Measurements from ENCODE around the gene F8.
"Not testable (repeated sequence)": the region's sequence is repeated elsewhere in the genome, so short reads cannot be mapped to it uniquely, and the experiment has no call there.

The F8 gene

DNA sequence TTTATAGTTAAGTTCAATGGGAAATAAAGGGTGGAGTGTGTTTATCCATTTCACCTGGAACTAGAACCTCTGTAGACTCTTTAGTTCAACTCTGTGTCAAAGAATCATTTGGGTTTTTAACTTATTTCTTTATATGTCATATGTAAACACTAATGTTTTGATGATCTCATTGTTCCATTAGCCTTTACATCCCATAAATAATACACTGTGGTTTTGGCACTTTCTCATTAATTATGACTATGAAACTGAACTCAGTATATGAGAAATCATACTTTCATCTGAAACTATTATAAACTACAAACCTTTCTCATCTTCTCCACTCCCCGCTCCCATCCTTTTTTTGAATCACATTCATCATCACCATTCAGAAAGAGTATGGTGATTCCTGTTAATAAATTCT is 31.0 kb downstream of the F8 start:
- in situ Hi-C loops (cut with HindIII; ENCODE audit: low pct_unique_long_range_greater_than_20kb, low sequenced_read_pairs): no loop called here
- no peak for TF ChIP-seq JUND (IDR thresholded peaks at IDR 0.05; ENCODE audit: low read depth)

DNA sequence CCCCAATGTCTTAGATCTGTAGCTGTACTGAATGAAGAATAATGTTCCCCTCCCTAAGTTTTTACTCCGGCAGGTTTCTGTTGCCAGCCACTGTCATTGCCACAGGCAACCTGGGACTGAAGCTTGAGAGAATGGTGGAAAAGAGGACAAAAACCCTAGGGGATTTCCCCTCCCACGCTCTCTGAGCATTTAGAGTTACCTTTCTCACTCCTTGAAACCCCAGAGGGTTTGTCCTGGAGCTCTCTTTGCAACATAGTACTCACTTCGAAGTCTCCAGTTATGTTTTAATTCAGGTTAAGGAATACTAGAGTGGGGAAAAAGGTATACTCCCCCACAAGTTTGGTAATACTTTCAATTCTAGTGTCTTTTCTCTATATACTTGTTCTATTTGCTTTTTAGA is 31.5 kb downstream of the F8 start:
- in situ Hi-C loops (cut with HindIII; ENCODE audit: low pct_unique_long_range_greater_than_20kb, low sequenced_read_pairs): no loop called here

More for the DNA sequence above, 31.0 kb downstream of the F8 start:
- no peak for DNase-seq (ENCODE audit: low read depth in 1 of 2, low spot score in 1 of 2)

DNA sequence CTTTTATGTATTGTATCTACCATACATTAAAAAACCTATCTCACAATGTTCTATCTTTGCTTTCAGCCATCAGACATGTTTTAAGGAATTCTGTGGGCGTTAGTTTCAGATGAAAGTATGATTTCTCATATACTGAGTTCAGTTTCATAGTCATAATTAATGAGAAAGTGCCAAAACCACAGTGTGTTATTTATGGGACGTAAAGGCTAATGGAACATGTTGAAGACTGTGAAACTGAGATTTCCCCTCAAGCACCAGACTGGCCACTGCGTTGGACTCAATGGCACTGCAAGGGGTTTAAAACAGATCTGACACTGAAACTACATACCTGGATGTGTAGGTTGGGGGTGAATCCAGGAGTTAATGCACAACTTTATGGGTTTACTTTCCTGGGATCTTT is 32.0 kb downstream of the F8 start:
- DNase-seq (ENCODE audit: low read depth in 1 of 2, low spot score in 1 of 2): no peak
- in situ Hi-C loops (cut with HindIII; ENCODE audit: low pct_unique_long_range_greater_than_20kb, low sequenced_read_pairs): no loop called here
- TF ChIP-seq JUND (IDR thresholded peaks at IDR 0.05; ENCODE audit: low read depth): no peak

More for the DNA sequence above, 31.5 kb downstream of the F8 start:
- no peak for TF ChIP-seq JUND (IDR thresholded peaks at IDR 0.05; ENCODE audit: low read depth)
- DNase-seq (ENCODE audit: low read depth in 1 of 2, low spot score in 1 of 2): no peak

DNA sequence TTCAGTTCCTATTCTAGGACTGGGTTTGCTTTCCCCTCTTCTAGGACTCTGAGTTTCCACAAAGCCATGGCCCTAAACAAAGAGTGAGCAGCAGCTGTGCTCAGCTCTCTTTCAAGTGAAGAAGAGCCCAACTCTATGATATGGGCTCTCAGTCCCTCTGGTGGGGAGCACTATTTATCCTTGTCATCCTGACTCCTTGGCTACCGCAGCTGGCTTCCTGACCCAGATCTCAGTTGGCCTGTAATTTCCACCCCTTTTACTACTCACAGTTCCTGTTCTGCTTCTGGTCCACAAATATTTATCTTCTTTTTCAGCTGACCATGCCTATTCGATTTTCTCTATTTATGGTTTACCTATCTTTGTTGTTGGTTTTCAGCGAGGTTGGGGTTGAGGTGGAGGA is 33.8 kb downstream of the F8 start:
- in situ Hi-C loops (cut with HindIII; ENCODE audit: low pct_unique_long_range_greater_than_20kb, low sequenced_read_pairs): no loop called here
- peak in 1 of 2 experiments; percentile 2 for DNase-seq (ENCODE audit: low read depth in 1 of 2, low spot score in 1 of 2)
- no peak for TF ChIP-seq JUND (IDR thresholded peaks at IDR 0.05; ENCODE audit: low read depth)

DNA sequence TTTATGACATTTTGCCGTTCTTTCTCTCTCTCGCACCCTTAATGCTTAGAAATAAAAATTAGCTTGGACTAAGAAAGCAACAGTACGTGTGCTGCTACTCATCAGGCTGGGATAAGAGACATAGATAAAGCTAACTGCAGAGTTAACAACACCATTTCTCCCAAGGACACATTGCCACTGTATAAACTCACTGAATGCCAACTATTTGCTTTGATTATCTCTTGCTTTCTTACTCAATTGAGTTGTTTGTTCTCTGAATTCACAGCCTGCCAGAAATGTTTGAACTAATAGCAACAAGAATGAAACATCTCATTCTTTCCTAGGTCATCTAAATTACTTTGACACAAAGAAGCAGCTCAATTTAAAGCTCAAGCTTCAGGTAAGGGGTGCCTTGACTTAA is 34.6 kb downstream of the F8 start:
- DNase-seq (ENCODE audit: low read depth in 1 of 2, low spot score in 1 of 2): peak in 1 of 2 experiments; percentile 16
- TF ChIP-seq JUND (IDR thresholded peaks at IDR 0.05; ENCODE audit: low read depth): no peak
- in situ Hi-C loops (cut with HindIII; ENCODE audit: low pct_unique_long_range_greater_than_20kb, low sequenced_read_pairs): no loop called here

DNA sequence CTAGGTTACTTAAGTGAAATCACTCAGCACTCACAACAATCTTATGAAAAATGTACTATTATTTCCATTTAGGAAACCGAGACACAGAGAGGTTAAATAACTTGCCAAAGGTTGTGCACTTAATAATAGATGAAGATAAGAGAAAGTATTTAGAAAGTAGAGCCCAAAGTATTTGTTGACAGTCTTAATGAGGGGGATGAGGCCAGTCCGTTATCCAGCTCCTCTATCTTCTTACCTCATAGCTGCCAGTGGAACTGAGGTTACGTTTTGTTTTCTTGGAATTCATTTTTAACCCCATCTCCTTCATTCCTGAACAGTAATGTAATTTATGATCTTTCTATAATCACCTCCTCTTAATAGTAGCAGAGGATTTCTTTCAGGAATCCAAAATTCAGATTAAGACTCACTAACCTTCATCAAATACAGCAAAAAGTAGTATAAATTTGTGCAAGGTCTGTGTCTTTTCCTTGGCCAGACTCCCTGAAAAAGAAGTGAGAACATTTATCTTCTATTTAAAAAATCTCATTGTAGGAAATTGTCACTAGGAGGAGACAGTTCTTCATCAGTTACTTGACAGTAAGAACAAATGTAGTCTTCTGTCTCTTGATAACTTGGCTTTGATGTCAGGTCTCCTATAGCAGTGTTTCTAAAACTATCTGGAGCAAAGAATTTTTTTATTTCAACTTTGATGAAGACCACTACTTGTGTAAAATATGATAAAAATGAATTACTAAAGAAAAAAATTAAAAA is 35.5 kb downstream of the F8 start:
- DNase-seq (ENCODE audit: low read depth in 1 of 2, low spot score in 1 of 2): peak in 1 of 2 experiments; percentile 13
- no peak for TF ChIP-seq JUND (IDR thresholded peaks at IDR 0.05; ENCODE audit: low read depth)
- in situ Hi-C loops (cut with HindIII; ENCODE audit: low pct_unique_long_range_greater_than_20kb, low sequenced_read_pairs): no loop called here

DNA sequence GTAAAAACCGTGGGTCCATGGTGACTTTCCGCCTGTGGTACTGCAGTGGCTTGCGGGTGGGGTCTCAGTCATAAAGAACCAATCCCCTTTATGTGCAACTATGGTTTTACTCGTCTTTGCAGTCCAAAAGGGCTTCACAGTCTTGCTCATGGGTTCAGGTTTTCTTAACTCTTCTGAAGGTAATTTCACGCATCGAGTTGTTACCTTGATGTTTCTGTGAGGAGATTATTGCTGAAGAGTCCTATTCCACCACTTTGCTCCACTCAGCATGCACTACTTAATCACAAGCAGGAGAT is 41.5 kb downstream of the F8 start:
- in situ Hi-C loops (cut with HindIII; ENCODE audit: low pct_unique_long_range_greater_than_20kb, low sequenced_read_pairs): no loop called here
- no peak for DNase-seq (ENCODE audit: low read depth in 1 of 2, low spot score in 1 of 2)
- no peak for TF ChIP-seq JUND (IDR thresholded peaks at IDR 0.05; ENCODE audit: low read depth)

DNA sequence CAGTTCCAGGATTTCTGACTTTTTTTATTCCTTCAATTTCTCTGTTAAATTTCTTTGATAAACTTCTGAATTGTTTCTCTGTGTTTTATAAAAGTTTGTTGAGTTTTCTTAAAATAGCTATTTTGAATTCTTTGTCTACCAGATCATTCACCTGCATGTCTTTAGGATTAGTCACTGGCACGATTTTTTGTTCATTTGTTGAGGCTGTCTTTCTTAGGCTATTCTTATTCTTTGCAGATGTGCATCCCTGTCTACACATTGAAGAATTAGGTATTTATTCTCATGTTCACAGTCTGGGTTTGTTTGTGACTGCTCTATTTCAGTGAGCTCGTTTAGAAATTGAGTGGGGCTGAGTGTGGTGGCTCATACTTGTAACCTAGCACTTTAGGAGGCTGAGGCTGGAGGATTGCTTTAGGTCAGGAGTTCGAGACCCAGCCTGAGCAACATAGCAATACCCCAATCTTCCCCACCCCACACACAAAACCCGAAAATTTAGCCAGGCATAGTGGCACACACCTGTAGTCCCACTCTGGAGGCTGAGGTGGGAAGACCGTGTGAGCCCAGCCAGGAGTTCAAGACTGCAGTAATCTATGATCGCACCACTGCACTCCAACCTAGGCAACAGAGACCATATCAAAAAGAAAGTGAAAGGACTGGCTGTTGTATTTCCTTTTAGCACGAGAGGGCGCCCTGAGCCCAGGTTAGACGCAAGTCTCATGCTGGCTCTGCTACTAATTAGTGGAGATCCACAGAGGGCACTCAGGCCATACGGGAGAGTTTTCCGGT is 42.0 kb downstream of the F8 start:
- TF ChIP-seq JUND (IDR thresholded peaks at IDR 0.05; ENCODE audit: low read depth): no peak
- DNase-seq (ENCODE audit: low read depth in 1 of 2, low spot score in 1 of 2): peak; percentile 9 to 73
- in situ Hi-C loops (cut with HindIII; ENCODE audit: low pct_unique_long_range_greater_than_20kb, low sequenced_read_pairs): no loop called here

DNA sequence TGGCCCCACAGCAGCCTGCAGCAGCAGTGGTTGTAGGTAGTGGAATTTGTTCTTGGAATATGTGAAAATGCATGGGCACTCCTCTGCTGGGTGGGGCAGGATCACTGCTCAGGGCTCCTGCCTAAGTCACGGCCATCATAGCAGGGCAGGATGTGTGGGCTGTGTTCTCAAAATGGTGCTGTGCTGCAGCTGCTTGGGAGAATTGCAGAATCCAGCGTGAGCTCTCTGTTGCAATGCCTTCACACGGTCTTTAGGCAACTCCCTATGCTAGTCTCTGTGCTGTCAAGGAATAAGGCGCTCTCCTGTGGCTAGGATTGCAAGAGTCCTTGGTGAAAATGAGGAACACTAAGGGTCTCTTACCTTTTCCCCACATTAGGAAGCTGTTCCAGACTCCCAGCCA is 42.9 kb downstream of the F8 start:
- DNase-seq (ENCODE audit: low read depth in 1 of 2, low spot score in 1 of 2): no peak
- in situ Hi-C loops (cut with HindIII; ENCODE audit: low pct_unique_long_range_greater_than_20kb, low sequenced_read_pairs): no loop called here
- no peak for TF ChIP-seq JUND (IDR thresholded peaks at IDR 0.05; ENCODE audit: low read depth)

DNA sequence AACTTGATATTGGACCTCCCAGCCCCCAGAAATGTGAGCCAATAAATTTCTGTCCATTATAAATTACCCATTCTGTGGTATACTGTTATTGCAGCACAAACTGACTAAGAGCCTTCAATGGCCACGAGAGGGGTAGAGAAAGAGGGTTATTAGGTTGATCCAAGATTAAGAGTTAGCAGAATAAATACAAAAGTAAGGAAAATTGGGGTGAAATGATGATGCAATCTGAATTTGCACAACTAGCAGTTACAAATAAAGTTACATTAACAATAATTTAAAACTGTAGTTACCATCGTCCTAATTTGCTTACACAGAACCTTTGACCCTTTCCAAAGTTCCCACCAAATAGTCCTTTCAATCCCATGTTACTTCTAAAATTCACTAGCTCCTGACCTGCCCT is 54.2 kb downstream of the F8 start:
- no peak for DNase-seq (ENCODE audit: low read depth in 1 of 2, low spot score in 1 of 2)
- in situ Hi-C loops (cut with HindIII; ENCODE audit: low pct_unique_long_range_greater_than_20kb, low sequenced_read_pairs): no loop called here
- TF ChIP-seq JUND (IDR thresholded peaks at IDR 0.05; ENCODE audit: low read depth): no peak

DNA sequence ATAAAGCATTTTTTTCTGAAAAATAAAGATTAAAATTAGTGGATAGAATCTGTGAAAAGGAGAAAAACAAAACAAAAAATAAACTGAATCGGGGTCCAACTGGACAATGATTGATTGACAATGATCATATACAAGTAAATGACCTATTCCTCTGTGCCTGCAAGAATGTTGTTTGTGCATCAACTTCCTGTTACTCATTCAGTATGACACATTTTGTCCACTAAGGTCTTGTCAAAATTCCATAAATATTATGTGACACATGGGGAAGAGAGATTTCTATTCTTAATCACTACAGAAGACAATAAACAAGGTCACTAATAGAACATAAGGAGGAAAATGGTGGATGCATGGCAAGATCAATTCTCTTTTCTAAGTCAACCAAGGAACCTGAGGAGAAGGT is 54.9 kb downstream of the F8 start:
- in situ Hi-C loops (cut with HindIII; ENCODE audit: low pct_unique_long_range_greater_than_20kb, low sequenced_read_pairs): no loop called here
- DNase-seq (ENCODE audit: low read depth in 1 of 2, low spot score in 1 of 2): no peak
- no peak for TF ChIP-seq JUND (IDR thresholded peaks at IDR 0.05; ENCODE audit: low read depth)

DNA sequence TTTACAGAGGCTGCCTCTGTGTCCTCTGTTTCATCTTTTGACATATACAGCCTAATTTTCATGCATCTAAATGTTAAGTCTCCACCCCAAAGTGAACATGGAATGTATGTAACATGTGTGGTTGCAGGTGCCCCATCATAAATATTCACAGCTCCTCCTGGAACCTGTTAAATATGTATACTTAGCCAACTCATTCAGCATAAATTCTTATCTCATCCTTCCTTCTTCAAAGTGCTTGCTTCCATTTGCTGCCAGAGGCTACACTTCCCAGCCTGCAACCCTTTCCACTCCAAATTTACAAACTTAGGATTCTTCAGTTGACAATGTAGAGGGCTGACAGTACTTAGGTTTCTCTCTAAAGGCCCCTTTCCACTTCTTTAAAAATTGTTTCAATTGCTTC is 60.6 kb downstream of the F8 start:
- TF ChIP-seq JUND (IDR thresholded peaks at IDR 0.05; ENCODE audit: low read depth): no peak
- DNase-seq (ENCODE audit: low read depth in 1 of 2, low spot score in 1 of 2): no peak
- in situ Hi-C loops (cut with HindIII; ENCODE audit: low pct_unique_long_range_greater_than_20kb, low sequenced_read_pairs): no loop called here

DNA sequence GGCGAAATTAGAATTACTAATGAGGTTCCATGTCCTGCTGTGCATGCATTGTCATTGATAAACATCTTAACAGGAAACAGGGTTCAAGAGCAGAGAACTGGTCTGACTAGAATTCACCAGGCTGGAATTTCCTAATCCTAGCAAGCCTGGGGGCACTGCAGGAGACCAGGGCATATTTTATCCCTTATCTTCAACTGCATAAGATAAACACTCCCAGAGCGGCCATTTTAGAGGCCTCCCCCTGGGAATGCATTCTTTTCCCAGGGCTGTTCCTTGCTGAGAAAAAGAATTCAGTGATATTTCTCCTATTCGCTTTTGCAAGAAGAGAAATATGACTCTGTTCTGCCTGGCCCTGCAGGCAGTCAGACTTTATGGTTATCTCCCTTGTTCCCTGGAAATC is 66.7 kb downstream of the F8 start:
- DNase-seq (ENCODE audit: low read depth in 1 of 2, low spot score in 1 of 2); in situ Hi-C loops (cut with HindIII; ENCODE audit: low pct_unique_long_range_greater_than_20kb, low sequenced_read_pairs): not testable (repeated sequence)

DNA sequence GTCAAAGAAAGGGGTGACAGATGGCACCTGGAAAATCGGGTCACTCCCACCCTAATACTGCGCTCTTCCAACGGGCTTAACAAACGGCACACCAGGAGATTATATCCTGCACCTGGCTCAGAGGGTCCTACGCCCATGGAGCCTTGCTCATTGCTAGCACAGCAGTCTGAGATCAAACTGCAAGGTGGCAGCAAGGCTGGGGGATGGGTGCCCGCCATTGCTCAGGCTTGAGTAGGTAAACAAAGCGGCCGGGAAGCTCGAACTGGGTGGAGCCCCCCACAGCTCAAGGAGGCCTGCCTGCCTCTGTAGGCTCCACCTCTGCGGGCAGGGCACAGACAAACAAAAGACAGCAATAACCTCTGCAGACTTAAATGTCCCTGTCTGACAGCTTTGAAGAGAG is 83.3 kb downstream of the F8 start:
- in situ Hi-C loops (cut with HindIII; ENCODE audit: low pct_unique_long_range_greater_than_20kb, low sequenced_read_pairs); DNase-seq (ENCODE audit: low read depth in 1 of 2, low spot score in 1 of 2): not testable (repeated sequence)

DNA sequence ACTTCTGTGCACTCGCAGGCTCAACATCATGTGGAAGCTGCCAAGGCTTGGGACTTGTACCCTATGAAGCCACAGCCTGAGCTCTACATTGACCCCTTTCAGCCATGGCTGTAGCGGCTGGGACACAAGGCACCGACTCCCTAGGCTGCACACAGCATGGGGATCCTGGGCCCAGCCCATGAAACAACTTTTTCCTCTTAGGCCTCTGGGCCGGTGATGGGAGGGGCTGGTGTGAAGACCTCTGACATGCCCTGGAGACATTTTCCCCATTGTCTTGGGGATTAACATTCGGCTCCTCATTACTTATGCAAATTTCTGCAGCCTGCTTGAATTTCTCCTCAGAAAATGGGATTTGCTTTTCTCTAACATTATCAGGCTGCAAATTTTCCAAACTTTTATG is 97.8 kb downstream of the F8 start:
- in situ Hi-C loops (cut with HindIII; ENCODE audit: low pct_unique_long_range_greater_than_20kb, low sequenced_read_pairs); DNase-seq (ENCODE audit: low read depth in 1 of 2, low spot score in 1 of 2): not testable (repeated sequence)

All from T47D (cell line).